Measurements from ENCODE around the gene LRRC39.
A peak's percentile ranks its signal among the peaks of the same experiment; 100 is the strongest.

GRCh38 chr1:100132566-100133477 lies 45.2 kb downstream of the LRRC39 start, which contains the start of the genes SASS6 and TRMT13:
- peak in 2 of 3 donors; percentile 19 to 20 for TF ChIP-seq CTCF (IDR thresholded peaks at IDR 0.05)
- no peak for TF ChIP-seq EP300 (IDR thresholded peaks at IDR 0.05)
- TF ChIP-seq POLR2A (IDR thresholded peaks at IDR 0.05) = no peak
